ENCODE data around the gene ENDOU.

ENDOU gene

GRCh38 chr12:47700263-47700662 is 25.0 kb downstream of the ENDOU start:
- no peak for DNase-seq
- no peaks in the 10 kb centered on the region for H3K4me1 ChIP-seq
- H3K27me3 ChIP-seq, result no peaks in the 10 kb centered on the region
- no peak overlapping the region for H3K4me3 ChIP-seq (ENCODE audit: low read depth, low read length)
- TF ChIP-seq CTCF (IDR thresholded peaks at IDR 0.05; ENCODE audit: low read depth, low read length), result no peak
- H3K36me3 ChIP-seq, result peaks cover 28% of the 10 kb centered on the region
- H3K9me3 ChIP-seq, result no peaks in the 10 kb centered on the region

GRCh38 chr12:47698631-47699030 is 26.7 kb downstream of the ENDOU start:
- no peak for TF ChIP-seq CTCF (IDR thresholded peaks at IDR 0.05; ENCODE audit: low read depth, low read length)
- peaks cover 35% of the 10 kb centered on the region for H3K36me3 ChIP-seq
- no peak for DNase-seq
- no peak overlapping the region for H3K4me3 ChIP-seq (ENCODE audit: low read depth, low read length)
- no peaks in the 10 kb centered on the region for H3K4me1 ChIP-seq
- H3K9me3 ChIP-seq, result no peaks in the 10 kb centered on the region
- H3K27me3 ChIP-seq, result no peaks in the 10 kb centered on the region

GRCh38 chr12:47698055-47698454 is 27.2 kb downstream of the ENDOU start:
- Histone ChIP-seq H3K27me3 (no peaks in the 10 kb centered on the region), H3K36me3 (peaks cover 41% of the 10 kb centered on the region), H3K9me3 (no peaks in the 10 kb centered on the region), H3K4me1 (no peaks in the 10 kb centered on the region), H3K4me3 (ENCODE audit: low read depth, low read length) (no peak overlapping the region)
- DNase-seq, result no peak
- no peak for TF ChIP-seq CTCF (IDR thresholded peaks at IDR 0.05; ENCODE audit: low read depth, low read length)

GRCh38 chr12:47689215-47689614 is 36.1 kb downstream of the ENDOU start:
- no peak for DNase-seq

GRCh38 chr12:47687636-47688035 is 37.7 kb downstream of the ENDOU start:
- H3K9me3 ChIP-seq, result no peaks in the 10 kb centered on the region
- H3K4me3 ChIP-seq (ENCODE audit: low read depth, low read length), result no peak overlapping the region
- peaks cover 8% of the 10 kb centered on the region for H3K36me3 ChIP-seq
- no peak for DNase-seq
- TF ChIP-seq CTCF (IDR thresholded peaks at IDR 0.05; ENCODE audit: low read depth, low read length), result no peak
- H3K27me3 ChIP-seq, result no peaks in the 10 kb centered on the region
- H3K4me1 ChIP-seq, result no peaks in the 10 kb centered on the region

More at GRCh38 chr12:47689215-47689614, 36.1 kb downstream of the ENDOU start:
- Histone ChIP-seq H3K36me3 (peaks cover 17% of the 10 kb centered on the region), H3K27me3 (no peaks in the 10 kb centered on the region), H3K4me1 (no peaks in the 10 kb centered on the region), H3K4me3 (ENCODE audit: low read depth, low read length) (no peak overlapping the region), H3K9me3 (no peaks in the 10 kb centered on the region)
- TF ChIP-seq CTCF (IDR thresholded peaks at IDR 0.05; ENCODE audit: low read depth, low read length), result no peak

DNA sequence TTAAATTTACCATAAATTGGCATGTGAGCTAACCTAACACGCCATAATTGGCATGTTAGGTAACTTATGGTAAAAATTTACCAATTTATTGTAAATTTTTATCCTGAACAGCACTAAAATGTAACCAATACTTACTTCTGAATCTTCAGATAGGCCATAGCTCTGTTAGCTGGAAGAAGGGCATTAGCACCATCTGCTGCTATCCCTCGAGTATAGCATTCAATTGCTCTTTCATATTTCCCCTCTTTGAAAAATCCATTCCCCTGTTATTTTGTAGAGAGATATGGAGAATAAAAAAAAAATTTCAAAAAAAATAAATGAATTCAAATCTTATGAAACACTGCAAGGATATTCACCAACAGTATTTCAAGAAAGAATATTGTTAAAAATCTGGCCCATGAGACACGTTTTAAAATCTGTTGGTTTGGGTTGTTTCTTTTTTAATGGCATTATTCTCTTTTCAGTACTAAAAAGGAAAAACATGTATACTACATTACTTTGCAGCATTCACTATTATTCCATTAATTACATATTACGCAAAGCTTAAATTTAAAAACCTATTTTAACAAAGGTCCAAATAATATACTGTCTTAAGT is 38.5 kb downstream of the ENDOU start:
- Histone ChIP-seq H3K9me3 (no peaks in the 10 kb centered on the region), H3K36me3 (no peaks in the 10 kb centered on the region; the same call in none of the 2 replicates), H3K4me1 (no peaks in the 10 kb centered on the region), H3K4me3 (ENCODE audit: low read depth, low read length) (no peak overlapping the region), H3K27me3 (no peaks in the 10 kb centered on the region)
- DNase-seq, result peak; percentile 40
- peak; percentile 88 for TF ChIP-seq CTCF (IDR thresholded peaks at IDR 0.05; ENCODE audit: low read depth, low read length)
